Liver (tissue), 9 donors: ENCODE measurements around the gene IFNLR1. TPM values are rescaled to one million over a fixed set of nuclear protein-coding genes. Genes with fewer than 3 reads are reported as not detected.

Experiments used
- DNase-seq: peaks from one replicate; pipeline ENCODE4 v3.0.0-alpha.2; 2017; ENCODE audit warnings: low spot score
- H3K27ac ChIP-seq, 2 donors: one replicate each; pipeline ENCODE4 v1.7.0; 2013; ENCODE audit warnings: inconsistent platforms in 2 of 2, low read length in 2 of 2, control low read depth in 1 of 2, low read depth in 1 of 2, mild to moderate bottlenecking in 1 of 2
- H3K27me3 ChIP-seq, 4 donors: one replicate each; pipeline versions ENCODE4 v1.6.1 to v1.7.0; 2013; ENCODE audit warnings: low read length in 3 of 4, inconsistent platforms in 1 of 4, mild to moderate bottlenecking in 1 of 4, moderate library complexity in 1 of 4; ENCODE audit not compliant: control insufficient read depth in 4 of 4, insufficient read depth in 4 of 4
- H3K36me3 ChIP-seq, 4 donors: one replicate each; pipeline versions ENCODE4 v1.6.1 to v1.7.0; 2013; ENCODE audit warnings: low read length in 3 of 4, mild to moderate bottlenecking in 3 of 4, low read depth in 1 of 4, moderate library complexity in 1 of 4; ENCODE audit not compliant: control insufficient read depth in 4 of 4, insufficient read depth in 3 of 4
- H3K4me1 ChIP-seq, 4 donors: one replicate each; pipeline versions ENCODE4 v1.6.1 to v1.7.0; 2013; ENCODE audit warnings: low read length in 3 of 4, mild to moderate bottlenecking in 3 of 4, moderate library complexity in 1 of 4; ENCODE audit not compliant: control insufficient read depth in 4 of 4, insufficient read depth in 4 of 4
- H3K4me3 ChIP-seq, 3 donors: one replicate each; pipeline versions ENCODE4 v1.6.1 to v1.7.0; 2013; ENCODE audit warnings: low read length in 3 of 3, control low read depth in 1 of 3, low read depth in 1 of 3, mild to moderate bottlenecking in 1 of 3
- H3K9ac ChIP-seq, 2 donors: one replicate each; pipeline ENCODE4 v1.7.0; 2013; ENCODE audit warnings: low read length in 2 of 2, mild to moderate bottlenecking in 2 of 2, moderate library complexity in 2 of 2, control low read depth in 1 of 2, low read depth in 1 of 2
- H3K9me3 ChIP-seq, 4 donors: one replicate each; pipeline versions ENCODE4 v1.6.1 to v1.7.0; 2013; ENCODE audit warnings: low read length in 3 of 4; ENCODE audit not compliant: control insufficient read depth in 4 of 4
- ATF3 ChIP-seq: IDR thresholded peaks from 2 replicates; pipeline ENCODE4 v1.6.1; 2016; ENCODE audit warnings: antibody characterized with exemption
- EGR1 ChIP-seq, 2 donors: IDR thresholded peaks; 2 replicates each; pipeline ENCODE4 v1.6.1; 2016 to 2018; ENCODE audit warnings: antibody characterized with exemption in 2 of 2, low read depth in 2 of 2
- FOXA1 ChIP-seq: IDR thresholded peaks from 2 replicates; pipeline ENCODE4 v1.6.1; 2016; ENCODE audit warnings: antibody characterized with exemption
- FOXA2 ChIP-seq: IDR thresholded peaks from 2 replicates; pipeline ENCODE4 v1.6.1; 2016; ENCODE audit warnings: antibody characterized with exemption
- GABPA ChIP-seq, 2 donors: IDR thresholded peaks in 1 of 2; conservative IDR thresholded peaks in 1 of 2; 2 replicates each; pipeline ENCODE4 v1.6.1; 2016; ENCODE audit warnings: antibody characterized with exemption in 2 of 2, mild to moderate bottlenecking in 1 of 2, moderate library complexity in 1 of 2
- HNF4A ChIP-seq, 2 donors: conservative IDR thresholded peaks; 2 replicates each; pipeline ENCODE4 v1.6.1; 2016; ENCODE audit warnings: antibody characterized with exemption in 2 of 2, mild to moderate bottlenecking in 2 of 2
- HNF4G ChIP-seq: IDR thresholded peaks from 2 replicates; pipeline ENCODE4 v1.6.1; 2016; ENCODE audit warnings: antibody characterized with exemption
- JUND ChIP-seq, 2 donors: IDR thresholded peaks; 2 replicates each; pipeline ENCODE4 v1.6.1; 2016; ENCODE audit warnings: antibody characterized with exemption in 2 of 2
- NR2F2 ChIP-seq: IDR thresholded peaks from 2 replicates; pipeline ENCODE4 v1.6.1; 2016; ENCODE audit warnings: antibody characterized with exemption
- RAD21 ChIP-seq, 2 donors: IDR thresholded peaks; 2 replicates each; pipeline ENCODE4 v1.6.1; 2016; ENCODE audit warnings: antibody characterized with exemption in 2 of 2, mild to moderate bottlenecking in 2 of 2
- REST ChIP-seq: IDR thresholded peaks from 2 replicates; pipeline ENCODE4 v1.6.1; 2016; ENCODE audit warnings: antibody characterized with exemption, mild to moderate bottlenecking
- RXRA ChIP-seq, 2 donors: IDR thresholded peaks; 2 replicates each; pipeline ENCODE4 v1.6.1; 2017 to 2018; ENCODE audit warnings: antibody characterized with exemption in 2 of 2, mild to moderate bottlenecking in 1 of 2
- SP1 ChIP-seq: IDR thresholded peaks from 2 replicates; pipeline ENCODE4 v1.6.1; 2018; ENCODE audit warnings: antibody characterized with exemption, mild to moderate bottlenecking
- TAF1 ChIP-seq: conservative IDR thresholded peaks from 2 replicates; pipeline ENCODE4 v1.6.1; 2016; ENCODE audit warnings: antibody characterized with exemption, mild to moderate bottlenecking
- YY1 ChIP-seq: IDR thresholded peaks from 2 replicates; pipeline ENCODE4 v1.6.1; 2016; ENCODE audit warnings: antibody characterized with exemption, mild to moderate bottlenecking
- ZBTB33 ChIP-seq: IDR thresholded peaks from 2 replicates; pipeline ENCODE4 v1.6.1; 2016; ENCODE audit warnings: antibody characterized with exemption
- WGBS: extraction: QIAGEN DNeasy Blood & Tissue Kit; methylation state at CpG from one replicate; pipeline ENCODE4 v1.1.7; 2013; 5-methylcytosine and 5-hydroxymethylcytosine counted together
- polyA plus RNA-seq, 2 donors: library from polyadenylated mRNA; stranded (reverse) in 1 of 2; unstranded in 1 of 2; fragments of 200-250 nt in 1 of 2; fragments of >200 nt in 1 of 2; fragmentation: Nextera tagmentation in 1 of 2; extraction: Ambion mirVana in 1 of 2; gene quantifications; one replicate each; pipeline versions ENCODE4 v1.2.1 to v1.2.3, GENCODE V29; 2013 to 2015
- total RNA-seq, 2 donors: library from RNA; depleted of rRNA; stranded (reverse); fragments of >200 nt; gene quantifications; one replicate each; pipeline ENCODE4 v1.2.3, GENCODE V29; 2014
- TF ChIP-seq, protein P1 (sequence below): IDR thresholded peaks from 2 replicates; pipeline ENCODE4 v1.6.1; 2016; ENCODE audit warnings: antibody characterized with exemption
- TF ChIP-seq, protein P2 (sequence below): fragments of 150-350 bp; IDR thresholded peaks from 2 replicates; pipeline ENCODE4 v1.5.1; 2017; ENCODE audit warnings: improper control_type of control experiment, low read depth, low read length; ENCODE audit not compliant: missing input control
- donor health status: healthy.
- donor health status: healthy.
- donor health status: healthy.
- donor health status: healthy.
- donor health status: healthy.

Gene IFNLR1
- total and polyA plus RNA-seq, 4 donors: 2.2 to 6.4 (median 3.5) TPM

DNA sequence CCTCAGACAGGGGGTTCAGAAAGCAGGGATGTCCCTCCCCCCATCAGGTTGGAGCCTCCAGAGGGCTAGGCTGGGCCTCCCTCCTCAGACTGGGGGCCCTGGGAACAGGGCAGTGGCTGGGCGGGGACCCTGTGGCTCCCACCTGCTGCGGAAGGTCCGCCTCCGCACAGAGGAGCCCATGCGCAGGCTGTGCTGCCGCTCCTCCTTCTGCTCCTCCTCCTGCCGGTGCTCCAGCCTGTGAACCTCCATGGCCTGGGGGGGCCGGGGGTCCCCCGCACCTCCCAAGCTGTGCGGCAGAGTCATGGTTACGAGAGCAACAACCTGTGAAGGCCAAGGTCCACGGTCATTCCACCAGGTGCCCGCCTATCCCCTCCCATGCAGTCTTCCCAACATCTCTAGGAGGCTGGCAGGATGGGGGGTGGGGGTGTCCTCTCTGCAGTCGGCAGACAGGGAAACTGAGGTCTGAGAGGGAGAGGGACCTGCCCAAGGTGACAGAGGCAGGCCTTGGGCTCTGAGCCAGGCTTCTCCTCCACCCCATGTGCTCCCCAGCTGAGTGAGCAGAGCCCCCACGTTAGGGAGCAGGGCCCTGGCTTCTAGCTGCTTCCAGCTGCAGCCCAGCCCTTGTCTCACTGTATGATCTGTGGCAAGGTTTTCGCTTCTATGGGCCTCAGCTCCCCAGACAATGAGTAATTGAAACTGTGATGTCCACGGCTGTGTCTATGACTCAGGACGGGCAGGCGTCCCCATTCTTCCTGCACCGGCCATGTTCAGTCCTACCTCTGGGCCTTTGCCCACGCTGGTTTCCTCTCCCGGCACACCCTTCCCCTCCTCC, 78.5 kb downstream of the IFNLR1 start:
- Histone ChIP-seq H3K4me1 (no peaks in the 10 kb centered on the region), H3K9ac (no peak overlapping the region)

More for the DNA sequence above, 78.5 kb downstream of the IFNLR1 start:
- H3K9me3 ChIP-seq: no peaks in the 10 kb centered on the region
- no peak for TF ChIP-seq JUND (IDR thresholded peaks at IDR 0.05)
- TF ChIP-seq, protein P1, sequence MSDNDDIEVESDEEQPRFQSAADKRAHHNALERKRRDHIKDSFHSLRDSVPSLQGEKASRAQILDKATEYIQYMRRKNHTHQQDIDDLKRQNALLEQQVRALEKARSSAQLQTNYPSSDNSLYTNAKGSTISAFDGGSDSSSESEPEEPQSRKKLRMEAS: no peak
- TF ChIP-seq ATF3: no peak
- no peak for TF ChIP-seq TAF1
- TF ChIP-seq RXRA (IDR thresholded peaks at IDR 0.05): no peak
- no peak for TF ChIP-seq REST
- TF ChIP-seq NR2F2: no peak
- TF ChIP-seq, protein P2, sequence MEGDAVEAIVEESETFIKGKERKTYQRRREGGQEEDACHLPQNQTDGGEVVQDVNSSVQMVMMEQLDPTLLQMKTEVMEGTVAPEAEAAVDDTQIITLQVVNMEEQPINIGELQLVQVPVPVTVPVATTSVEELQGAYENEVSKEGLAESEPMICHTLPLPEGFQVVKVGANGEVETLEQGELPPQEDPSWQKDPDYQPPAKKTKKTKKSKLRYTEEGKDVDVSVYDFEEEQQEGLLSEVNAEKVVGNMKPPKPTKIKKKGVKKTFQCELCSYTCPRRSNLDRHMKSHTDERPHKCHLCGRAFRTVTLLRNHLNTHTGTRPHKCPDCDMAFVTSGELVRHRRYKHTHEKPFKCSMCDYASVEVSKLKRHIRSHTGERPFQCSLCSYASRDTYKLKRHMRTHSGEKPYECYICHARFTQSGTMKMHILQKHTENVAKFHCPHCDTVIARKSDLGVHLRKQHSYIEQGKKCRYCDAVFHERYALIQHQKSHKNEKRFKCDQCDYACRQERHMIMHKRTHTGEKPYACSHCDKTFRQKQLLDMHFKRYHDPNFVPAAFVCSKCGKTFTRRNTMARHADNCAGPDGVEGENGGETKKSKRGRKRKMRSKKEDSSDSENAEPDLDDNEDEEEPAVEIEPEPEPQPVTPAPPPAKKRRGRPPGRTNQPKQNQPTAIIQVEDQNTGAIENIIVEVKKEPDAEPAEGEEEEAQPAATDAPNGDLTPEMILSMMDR: no peak
- TF ChIP-seq RAD21 (IDR thresholded peaks at IDR 0.05): no peak
- TF ChIP-seq YY1: no peak
- TF ChIP-seq GABPA (IDR thresholded peaks at IDR 0.05 in 1 of 2, conservative IDR thresholded peaks at IDR 0.05 in 1 of 2): no peak
- TF ChIP-seq SP1: no peak
- no peak for TF ChIP-seq HNF4G
- no peak for TF ChIP-seq ZBTB33
- TF ChIP-seq HNF4A (conservative IDR thresholded peaks at IDR 0.05): no peak
- no peak for TF ChIP-seq FOXA1
- TF ChIP-seq FOXA2: no peak
- no peak for TF ChIP-seq EGR1 (IDR thresholded peaks at IDR 0.05; ENCODE audit: low read depth in 2 of 2)
- no peak for DNase-seq
- no peak overlapping the region for H3K4me3 ChIP-seq
- no peaks in the 10 kb centered on the region for H3K27me3 ChIP-seq
- no peak overlapping the region for H3K27ac ChIP-seq
- no peaks in the 10 kb centered on the region for H3K36me3 ChIP-seq
- 78% methylated on average over 22 of the region's 22 CpGs for WGBS
